ENCODE data around the gene RAB28.

DNA sequence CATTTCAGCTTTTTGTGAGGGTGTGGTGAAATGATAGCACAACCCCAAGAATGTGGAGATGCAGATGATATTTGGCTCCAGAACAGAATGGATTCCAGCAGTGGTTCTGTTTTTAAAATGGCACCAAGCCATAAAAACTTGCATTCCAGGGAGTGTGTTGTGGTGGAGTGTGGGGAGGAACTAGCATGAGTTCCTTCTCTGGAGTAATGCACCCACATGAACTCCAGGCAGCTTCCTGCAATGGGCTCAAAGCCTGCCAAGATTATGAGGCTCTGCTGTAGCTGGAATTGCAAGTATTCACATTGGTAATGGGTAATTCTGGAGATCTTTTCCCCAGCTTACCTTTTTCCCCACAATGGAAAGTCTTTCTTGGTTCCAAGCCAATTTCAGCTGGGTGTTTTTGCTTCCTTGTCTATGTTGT is 161.4 kb downstream of the RAB28 start:
- TF ChIP-seq POLR2A (IDR thresholded peaks at IDR 0.05) (no peak), EP300 (IDR thresholded peaks at IDR 0.05) (no peak), CTCF (IDR thresholded peaks at IDR 0.05) (no peak)

All from upper lobe of left lung (tissue), 4 donors.